ENCODE measurements around the gene MAOA. TPM values are rescaled to one million over a fixed set of nuclear protein-coding genes. Genes with fewer than 3 reads are reported as not detected.

The MAOA gene
- total and polyA plus RNA-seq, 2 donors (not counting 3 experiments of a cell fraction or from before 2014, with no cell fraction given), result 12.6 to 23.5 TPM

DNA sequence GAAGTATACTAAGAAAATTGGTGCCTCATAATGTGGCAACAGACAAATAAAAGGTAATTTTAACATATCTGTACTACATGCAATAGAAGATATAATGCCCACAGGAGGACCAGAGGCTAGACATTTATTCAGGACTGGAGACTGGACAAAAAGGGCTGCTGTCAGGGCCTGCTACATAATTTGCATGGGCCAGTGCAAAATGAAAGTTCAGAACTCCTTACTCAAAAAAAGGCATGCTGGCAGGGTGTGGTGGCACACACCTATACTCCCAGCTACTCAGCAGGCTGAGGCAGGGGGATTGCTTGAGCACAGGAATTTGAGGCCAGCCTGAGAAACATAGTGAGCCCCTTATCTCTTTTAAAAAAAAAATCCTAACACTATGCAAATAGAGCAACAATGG, 12.4 kb upstream of the MAOA start:
- Histone ChIP-seq H3K4me2 (ENCODE audit: insufficient read depth, low read length) (no peak overlapping the region), H3K27ac (ENCODE audit: insufficient read depth, low read depth, low read length) (no peak overlapping the region), H3K79me2 (ENCODE audit: control insufficient read depth, insufficient read depth, low read length) (no peaks in the 10 kb centered on the region), H3K9ac (replicated peaks; ENCODE audit: extremely low read depth, insufficient read depth, low read length) (no peak overlapping the region), H3K9me1 (replicated peaks; ENCODE audit: control insufficient read depth, extremely low read depth, insufficient read depth, low read length) (no peaks in the 10 kb centered on the region), H3K9me3 (replicated peaks; ENCODE audit: control insufficient read depth, insufficient read depth, low read length) (no peaks in the 10 kb centered on the region), H3K4me3 (replicated peaks in 1 of 3; ENCODE audit: insufficient read depth in 1 of 3, low read depth in 1 of 3, low read length in 3 of 3) (no peak overlapping the region), H3K36me3 (ENCODE audit: control insufficient read depth in 2 of 2, extremely low read depth in 1 of 2, insufficient read depth in 2 of 2, low read length in 2 of 2) (no peaks in the 10 kb centered on the region), H2AFZ (ENCODE audit: low read depth, low read length) (no peak overlapping the region), H4K20me1 (replicated peaks; ENCODE audit: control insufficient read depth, extremely low read depth, insufficient read depth, low read length) (no peaks in the 10 kb centered on the region), H3K27me3 (ENCODE audit: control insufficient read depth in 2 of 2, insufficient read depth in 2 of 2, low read length in 2 of 2) (no peaks in the 10 kb centered on the region), H3K4me1 (ENCODE audit: control insufficient read depth, extremely low read depth, insufficient read depth, low read length) (no peaks in the 10 kb centered on the region)
- dilution Hi-C loops (cut with MboI; ENCODE audit: extremely low pct_ligation_motif_present, low sequenced_read_pairs), result no loop called here
- DNase-seq (ENCODE audit: low read depth, low spot score) (no peak), FAIRE-seq (no peak)
- ChIA-PET POLR2A (no interaction called here), CTCF (no interaction called here)
- intact Hi-C loops (cut with micrococcal nuclease), result no loop called here
- TF ChIP-seq POLR2AphosphoS5 (IDR thresholded peaks at IDR 0.05; ENCODE audit: insufficient read depth, low read depth, low read length) (no peak), EZH2 (IDR thresholded peaks at IDR 0.05; ENCODE audit: borderline replicate concordance, low read depth, low read length, severe bottlenecking) (no peak), MYC (IDR thresholded peaks at IDR 0.05; ENCODE audit: low read depth, low read length) (no peak), JUN (IDR thresholded peaks at IDR 0.05; ENCODE audit: borderline replicate concordance, insufficient read depth, insufficient read length, low read depth) (no peak), CTCF (IDR thresholded peaks at IDR 0.05; ENCODE audit: extremely low read depth in 1 of 2, insufficient read depth in 1 of 2, low read depth in 1 of 2, low read length in 2 of 2) (no peak), GATA2 (IDR thresholded peaks at IDR 0.05; ENCODE audit: insufficient read depth, insufficient read length, low read depth, low read length) (no peak), POLR2A (IDR thresholded peaks at IDR 0.05; ENCODE audit: low read depth, low read length) (no peak), FOS (IDR thresholded peaks at IDR 0.05; ENCODE audit: borderline replicate concordance, insufficient read depth, low read length) (no peak)
- TF ChIP-seq, protein P1, sequence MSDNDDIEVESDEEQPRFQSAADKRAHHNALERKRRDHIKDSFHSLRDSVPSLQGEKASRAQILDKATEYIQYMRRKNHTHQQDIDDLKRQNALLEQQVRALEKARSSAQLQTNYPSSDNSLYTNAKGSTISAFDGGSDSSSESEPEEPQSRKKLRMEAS (IDR thresholded peaks at IDR 0.05; ENCODE audit: insufficient read depth, insufficient read length), result no peak
- BruUV-seq (replicated peaks), result no TSS peak
